SK-N-SH (cell line): ENCODE data around the gene DNAH14. TPM values are rescaled to one million over a fixed set of nuclear protein-coding genes. Genes with fewer than 3 reads are reported as not detected.

ENCODE experiments used
- CTCF ChIA-PET: fragments of 300-600, 350-600 bp; formaldehyde crosslinking; extraction: SDS; loops from one replicate; lab custom pipeline; 2021; lab: Yijun Ruan, JAX
- POLR2A ChIA-PET: fragments of 350-600 bp; sonication (Branson Sonifier 250); formaldehyde crosslinking; extraction: SDS; loops from one replicate; lab custom pipeline; 2020; ENCODE audit warnings: antibody characterized with exemption, inconsistent platforms; lab: Yijun Ruan, JAX
- DNase-seq: peaks from one replicate; pipeline ENCODE4 v3.0.0; 2012
- H2AFZ ChIP-seq: fragments of 200-600 bp; sonication (generic); 2 replicates; pipeline ENCODE4 v1.8.1; 2016; ENCODE audit warnings: antibody characterized with exemption, mild to moderate bottlenecking, low read depth
- H3F3A ChIP-seq: fragments of 200-600 bp; sonication (generic); replicated peaks from 2 replicates; pipeline ENCODE3; 2016; ENCODE audit warnings: antibody characterized with exemption, mild to moderate bottlenecking; ENCODE audit not compliant: insufficient read depth
- H3K27ac ChIP-seq, 2 experiments: fragments of 200-500 bp in 1 of 2; fragments of 200-600 bp in 1 of 2; sonication (Bioruptor generic) in 1 of 2; sonication (generic), shearing (Covaris generic) in 1 of 2; 2 replicates each; pipeline versions ENCODE4 v1.5.1 to v1.6.1; 2014 to 2016; ENCODE audit warnings: low read depth in 2 of 2, inconsistent platforms in 1 of 2, low read length in 1 of 2, mild to moderate bottlenecking in 1 of 2, mixed read lengths in 1 of 2
- H3K27me3 ChIP-seq: fragments of 200-600 bp; sonication (generic), shearing (Covaris generic); 2 replicates; pipeline ENCODE4 v1.6.1; 2016; ENCODE audit warnings: mixed run types; ENCODE audit not compliant: insufficient read depth
- H3K36me3 ChIP-seq, 2 experiments: fragments of 200-500 bp in 1 of 2; fragments of 200-600 bp in 1 of 2; sonication (Bioruptor generic) in 1 of 2; sonication (generic) in 1 of 2; replicated peaks in 1 of 2; 2 replicates each; pipeline versions ENCODE3 to v1.5.1; 2014 to 2016; ENCODE audit warnings: low read length in 1 of 2, mild to moderate bottlenecking in 1 of 2; ENCODE audit not compliant: insufficient read depth in 2 of 2, control insufficient read depth in 1 of 2
- H3K4me1 ChIP-seq, 2 experiments: fragments of 200-500 bp in 1 of 2; fragments of 200-600 bp in 1 of 2; sonication (Bioruptor generic) in 1 of 2; sonication (generic), shearing (Covaris generic) in 1 of 2; 2 replicates each; pipeline versions ENCODE4 v1.5.1 to v1.6.1; 2014 to 2016; ENCODE audit warnings: low read depth in 1 of 2, low read length in 1 of 2, mixed run types in 1 of 2; ENCODE audit not compliant: insufficient read depth in 2 of 2, control insufficient read depth in 1 of 2
- H3K4me2 ChIP-seq: fragments of 200-600 bp; sonication (generic), shearing (Covaris generic); 2 replicates; pipeline ENCODE4 v1.6.1; 2017; ENCODE audit warnings: mixed run types
- H3K4me3 ChIP-seq, 2 experiments: fragments of 200-500 bp in 1 of 2; fragments of 200-600 bp in 1 of 2; sonication (Bioruptor generic) in 1 of 2; sonication (generic), shearing (Covaris generic) in 1 of 2; 2 replicates each; pipeline versions ENCODE4 v1.5.1 to v1.8.1; 2014 to 2016; ENCODE audit warnings: low read depth in 2 of 2, inconsistent platforms in 1 of 2, low read length in 1 of 2, mild to moderate bottlenecking in 1 of 2, mixed read lengths in 1 of 2, moderate library complexity in 1 of 2
- H3K79me2 ChIP-seq: fragments of 200-600 bp; sonication (generic); 2 replicates; pipeline ENCODE4 v1.8.1; 2017; ENCODE audit warnings: mild to moderate bottlenecking; ENCODE audit not compliant: insufficient read depth
- H3K9ac ChIP-seq: fragments of 200-600 bp; sonication (generic); 2 replicates; pipeline ENCODE4 v1.6.1; 2017; ENCODE audit warnings: mixed run types
- H3K9me2 ChIP-seq: fragments of 200-600 bp; sonication (generic); 2 replicates; pipeline ENCODE4 v1.6.1; 2017; ENCODE audit warnings: mixed run types
- H3K9me3 ChIP-seq: fragments of 200-600 bp; sonication (generic); 2 replicates; pipeline ENCODE4 v1.6.1; 2017; ENCODE audit warnings: mixed run types, mild to moderate bottlenecking, moderate library complexity
- H4K20me1 ChIP-seq: fragments of 200-600 bp; sonication (generic); 2 replicates; pipeline ENCODE4 v1.6.1; 2017; ENCODE audit warnings: mild to moderate bottlenecking, mixed run types; ENCODE audit not compliant: insufficient read depth
- CHD2 ChIP-seq: fragments of 150-350 bp; IDR thresholded peaks from 2 replicates; pipeline ENCODE4 v1.6.1; 2018; ENCODE audit warnings: low read length; ENCODE audit not compliant: partially characterized antibody
- ELF1 ChIP-seq: IDR thresholded peaks from 2 replicates; pipeline ENCODE4 v1.4.0; 2012
- EP300 ChIP-seq, 2 experiments: IDR thresholded peaks; 2 replicates each; pipeline versions ENCODE4 v1.4.0 to v1.6.1; 2012; ENCODE audit warnings: borderline replicate concordance in 1 of 2, low read depth in 1 of 2, low read length in 1 of 2
- FOSL2 ChIP-seq: IDR thresholded peaks from 2 replicates; pipeline ENCODE4 v1.4.0; 2012; ENCODE audit warnings: low read depth, mild to moderate bottlenecking, moderate library complexity, borderline replicate concordance
- FOXJ3 ChIP-seq: sonication (generic); formaldehyde crosslinking; IDR thresholded peaks from 2 replicates; pipeline ENCODE4 v1.5.1; 2020; ENCODE audit warnings: mild to moderate bottlenecking, missing genetic modification reagents
- FOXM1 ChIP-seq: IDR thresholded peaks from 2 replicates; pipeline ENCODE4 v1.4.0; 2012; ENCODE audit warnings: low read depth, mild to moderate bottlenecking
- GABPA ChIP-seq: IDR thresholded peaks from 2 replicates; pipeline ENCODE4 v1.4.0; 2012; ENCODE audit warnings: low read depth, mild to moderate bottlenecking
- JUND ChIP-seq: IDR thresholded peaks from 2 replicates; pipeline ENCODE4 v1.4.0; 2012
- MEF2A ChIP-seq: IDR thresholded peaks from 2 replicates; pipeline ENCODE4 v1.4.0; 2012; ENCODE audit warnings: low read depth, borderline replicate concordance
- MXI1 ChIP-seq: IDR thresholded peaks from 2 replicates; pipeline ENCODE4 v1.6.1; 2012; ENCODE audit warnings: mild to moderate bottlenecking, low read depth, low read length, improper control_type of control experiment
- NFIC ChIP-seq: IDR thresholded peaks from 2 replicates; pipeline ENCODE4 v1.4.0; 2012; ENCODE audit warnings: borderline replicate concordance
- NRF1 ChIP-seq: IDR thresholded peaks from 2 replicates; pipeline ENCODE4 v1.6.1; 2012; ENCODE audit warnings: low read depth, mild to moderate bottlenecking, low read length
- POLR2AphosphoS5 ChIP-seq: IDR thresholded peaks from 2 replicates; pipeline ENCODE4 v1.6.1; 2012; ENCODE audit warnings: low read depth, low read length
- RCOR1 ChIP-seq: fragments of 150-350 bp; IDR thresholded peaks from 2 replicates; pipeline ENCODE4 v1.6.1; 2017; ENCODE audit warnings: antibody characterized with exemption, low read length
- RXRA ChIP-seq: IDR thresholded peaks from 2 replicates; pipeline ENCODE4 v1.4.0; 2012; ENCODE audit warnings: low read depth, mild to moderate bottlenecking, borderline replicate concordance
- SMC3 ChIP-seq: IDR thresholded peaks from 2 replicates; pipeline ENCODE4 v1.6.1; 2012; ENCODE audit warnings: low read depth, low read length, improper control_type of control experiment
- TAF1 ChIP-seq: IDR thresholded peaks from 2 replicates; pipeline ENCODE4 v1.6.1; 2012; ENCODE audit warnings: low read depth, mild to moderate bottlenecking, low read length, moderate library complexity, borderline replicate concordance
- TCF12 ChIP-seq: IDR thresholded peaks from 2 replicates; pipeline ENCODE4 v1.4.0; 2012
- TEAD4 ChIP-seq: IDR thresholded peaks from 2 replicates; pipeline ENCODE4 v1.4.0; 2012; ENCODE audit warnings: mild to moderate bottlenecking, borderline replicate concordance; ENCODE audit not compliant: insufficient read depth
- WGBS: methylation state at CpG from one replicate; pipeline ENCODE4 v1.1.6; 2017; ENCODE audit warnings: low lambda C conversion rate; 5-methylcytosine and 5-hydroxymethylcytosine counted together
- polyA plus RNA-seq, 3 experiments: library from polyadenylated mRNA; depleted of rRNA; stranded (reverse); fragments of >200 nt; gene quantifications; 2 replicates each; pipeline ENCODE4 v1.2.3, GENCODE V29; 2012
- TF ChIP-seq, protein P1 (sequence below): fragments of 150-350 bp; IDR thresholded peaks from 2 replicates; pipeline ENCODE4 v1.6.1; 2016; ENCODE audit warnings: mild to moderate bottlenecking, low read depth, low read length

The DNAH14 gene
- polyA plus RNA-seq, 1 of the 3 experiments (the other 2 are of a cell fraction), result 8.0 TPM

DNA sequence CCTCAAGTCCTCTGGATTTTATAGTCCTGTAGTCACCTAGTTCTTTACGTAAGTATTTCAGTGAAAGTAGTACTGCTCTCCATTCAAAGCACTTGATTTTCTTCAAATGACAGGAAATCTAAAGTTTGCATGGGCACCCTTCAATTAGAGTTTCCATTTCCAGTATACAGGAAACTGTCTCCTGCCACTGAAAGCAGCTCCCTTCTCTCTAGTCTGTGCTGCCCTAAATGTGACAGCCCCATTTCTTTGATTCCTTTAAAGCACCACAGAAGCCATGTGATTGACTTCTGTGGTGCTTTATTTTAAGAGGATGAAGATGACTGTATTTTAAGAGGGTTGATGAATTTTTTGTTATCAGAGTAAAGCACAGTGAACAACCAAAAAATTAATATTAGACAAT is 226.1 kb downstream of the DNAH14 start:
- Histone ChIP-seq H2AFZ (no peak overlapping the region), H3F3A (no peaks in the 10 kb centered on the region), H3K9me3 (no peaks in the 10 kb centered on the region), H3K9me2 (no peaks in the 10 kb centered on the region), H3K4me3 (no peak overlapping the region), H3K27ac (no peak overlapping the region), H3K36me3 (peaks cover 0 to 10% of the 10 kb centered on the region in 2 experiments), H3K4me2 (no peak overlapping the region), H3K4me1 (no peaks in the 10 kb centered on the region), H3K27me3 (no peaks in the 10 kb centered on the region), H4K20me1 (no peaks in the 10 kb centered on the region), H3K9ac (no peak overlapping the region), H3K79me2 (no peaks in the 10 kb centered on the region)
- no peak for TF ChIP-seq TEAD4
- TF ChIP-seq JUND, result no peak
- no peak for TF ChIP-seq ELF1
- CTCF ChIA-PET, result interaction anchor here (0.6 kb wide), 1 partner anchor 642 kb away, joined by 4 read pairs; no protein-coding TSS in a partner anchor
- DNase-seq, result no peak
- WGBS, result 89% methylated on average over 1 of the region's 1 CpG
- POLR2A ChIA-PET, result no interaction called here

DNA sequence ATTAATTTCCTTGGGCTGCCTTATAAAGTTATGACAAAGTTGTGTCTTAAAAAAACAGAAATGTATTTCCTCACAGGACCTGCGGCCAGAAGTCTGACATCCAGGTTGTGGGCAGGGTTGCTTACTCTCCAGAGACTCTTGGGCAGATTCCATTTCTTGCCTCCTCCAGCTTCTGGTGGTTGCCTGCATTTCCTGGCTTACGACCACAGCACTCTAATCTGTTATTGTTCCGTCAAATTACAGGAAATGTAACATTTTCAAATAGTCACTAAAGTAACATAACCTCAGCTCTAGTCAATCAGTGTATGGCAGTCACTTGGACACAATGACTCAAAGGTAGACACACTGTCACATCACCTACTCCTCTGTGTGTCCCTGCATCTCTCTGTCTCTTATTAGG is 226.8 kb downstream of the DNAH14 start:
- Histone ChIP-seq H3K36me3 (peaks cover 0 to 10% of the 10 kb centered on the region in 2 experiments), H3K27ac (no peak overlapping the region), H3F3A (no peaks in the 10 kb centered on the region), H3K9ac (no peak overlapping the region), H3K4me1 (no peaks in the 10 kb centered on the region), H3K4me2 (no peak overlapping the region), H2AFZ (no peak overlapping the region), H3K9me3 (no peaks in the 10 kb centered on the region), H4K20me1 (no peaks in the 10 kb centered on the region), H3K9me2 (no peaks in the 10 kb centered on the region), H3K79me2 (no peaks in the 10 kb centered on the region), H3K4me3 (no peak overlapping the region), H3K27me3 (no peaks in the 10 kb centered on the region)
- 84% methylated on average over 3 of the region's 3 CpGs for WGBS
- no peak for TF ChIP-seq MXI1
- no peak for TF ChIP-seq MEF2A
- TF ChIP-seq TAF1, result no peak
- no peak for TF ChIP-seq RXRA
- no peak for TF ChIP-seq POLR2AphosphoS5
- TF ChIP-seq FOXM1, result no peak
- TF ChIP-seq SMC3, result no peak
- TF ChIP-seq, protein P1, sequence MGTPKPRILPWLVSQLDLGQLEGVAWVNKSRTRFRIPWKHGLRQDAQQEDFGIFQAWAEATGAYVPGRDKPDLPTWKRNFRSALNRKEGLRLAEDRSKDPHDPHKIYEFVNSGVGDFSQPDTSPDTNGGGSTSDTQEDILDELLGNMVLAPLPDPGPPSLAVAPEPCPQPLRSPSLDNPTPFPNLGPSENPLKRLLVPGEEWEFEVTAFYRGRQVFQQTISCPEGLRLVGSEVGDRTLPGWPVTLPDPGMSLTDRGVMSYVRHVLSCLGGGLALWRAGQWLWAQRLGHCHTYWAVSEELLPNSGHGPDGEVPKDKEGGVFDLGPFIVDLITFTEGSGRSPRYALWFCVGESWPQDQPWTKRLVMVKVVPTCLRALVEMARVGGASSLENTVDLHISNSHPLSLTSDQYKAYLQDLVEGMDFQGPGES, result no peak
- no peak for TF ChIP-seq GABPA
- TF ChIP-seq EP300 (IDR thresholded peaks at IDR 0.05; ENCODE audit: borderline replicate concordance in 1 of 2, low read depth in 1 of 2, low read length in 1 of 2), result no peak
- no peak for TF ChIP-seq FOXJ3 (CRISPR knock-in tag)
- no peak for TF ChIP-seq JUND
- TF ChIP-seq NFIC, result no peak
- TF ChIP-seq FOSL2, result no peak
- no peak for TF ChIP-seq RCOR1
- no peak for TF ChIP-seq NRF1
- TF ChIP-seq TCF12, result no peak
- TF ChIP-seq CHD2, result no peak
- DNase-seq, result no peak
- CTCF ChIA-PET, result no interaction called here
- POLR2A ChIA-PET, result no interaction called here
